RWPE2 (cell line): ENCODE results near the gene LRP8.
"Not testable (repeated sequence)": the region's sequence is repeated elsewhere in the genome, so short reads cannot be mapped to it uniquely, and the experiment has no call there.

Experiments
- ATAC-seq: fragments of 200-7000 bp; cut with Tn5 transposase; 3 replicates; pipeline ENCODE4 v1.9.1; 2021; ENCODE audit warnings: low read depth
- DNase-seq: peaks from one replicate; pipeline ENCODE4 v3.0.0-alpha.2; 2020; ENCODE audit warnings: low spot score
- H3K27ac ChIP-seq: fragments of 450-650 bp; 2 replicates; pipeline ENCODE4 v1.5.1; 2017; ENCODE audit warnings: mild to moderate bottlenecking; ENCODE audit not compliant: poor library complexity, severe bottlenecking
- H3K27me3 ChIP-seq: fragments of 250-450 bp; sonication (Bioruptor Pico); 2 replicates; pipeline ENCODE4 v1.5.1; 2021; ENCODE audit warnings: mild to moderate bottlenecking, moderate library complexity; ENCODE audit not compliant: insufficient read depth, poor library complexity, severe bottlenecking
- H3K36me3 ChIP-seq: fragments of 250-450 bp; sonication (Bioruptor Pico); 2 replicates; pipeline ENCODE4 v1.5.1; 2020; ENCODE audit warnings: low read depth, mild to moderate bottlenecking, moderate library complexity
- H3K4me1 ChIP-seq: fragments of 250-450 bp; sonication (Bioruptor Pico); 2 replicates; pipeline ENCODE4 v1.5.1; 2021; ENCODE audit warnings: mild to moderate bottlenecking, moderate library complexity; ENCODE audit not compliant: insufficient read depth, poor library complexity, severe bottlenecking
- H3K4me3 ChIP-seq: fragments of 250-450 bp; sonication (Bioruptor Pico); 2 replicates; pipeline ENCODE4 v1.5.1; 2021; ENCODE audit warnings: mild to moderate bottlenecking, moderate library complexity; ENCODE audit not compliant: severe bottlenecking
- H3K9me3 ChIP-seq: fragments of 250-450 bp; sonication (Bioruptor Pico); 2 replicates; pipeline ENCODE4 v1.5.1; 2021; ENCODE audit warnings: mild to moderate bottlenecking, moderate library complexity; ENCODE audit not compliant: severe bottlenecking
- TF ChIP-seq, protein P1 (sequence below): fragments of 450-650 bp; IDR thresholded peaks from one replicate; pipeline ENCODE4 v1.5.1; 2017; ENCODE audit warnings: mild to moderate bottlenecking, moderate library complexity; ENCODE audit not compliant: poor library complexity, severe bottlenecking

LRP8 gene

DNA sequence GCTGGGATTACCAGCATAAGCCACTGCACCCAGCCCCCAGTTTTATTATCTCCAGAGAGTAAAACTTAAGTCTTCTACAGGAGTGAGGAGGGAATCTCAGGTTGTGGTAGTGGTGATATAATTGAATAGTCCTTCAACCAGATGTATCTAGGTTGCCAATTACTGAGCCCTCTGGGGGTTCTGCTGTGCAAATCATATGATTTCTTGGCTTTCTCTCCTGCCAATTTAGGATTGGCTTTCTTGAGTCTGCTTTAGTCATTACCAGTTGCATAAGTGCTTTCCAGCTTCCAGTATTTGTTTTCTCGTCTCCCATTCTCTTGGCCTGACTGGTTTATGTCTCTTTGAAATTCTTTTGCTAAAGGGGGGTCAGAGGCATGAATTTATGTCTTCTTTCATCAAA lies 120.1 kb downstream of the LRP8 start:
- Histone ChIP-seq H3K4me3 (no peak overlapping the region), H3K27me3 (no peaks in the 10 kb centered on the region), H3K36me3 (peaks cover 64% of the 10 kb centered on the region), H3K27ac (no peak overlapping the region), H3K4me1 (no peaks in the 10 kb centered on the region), H3K9me3 (no peaks in the 10 kb centered on the region)
- DNase-seq, result no peak
- TF ChIP-seq, protein P1, sequence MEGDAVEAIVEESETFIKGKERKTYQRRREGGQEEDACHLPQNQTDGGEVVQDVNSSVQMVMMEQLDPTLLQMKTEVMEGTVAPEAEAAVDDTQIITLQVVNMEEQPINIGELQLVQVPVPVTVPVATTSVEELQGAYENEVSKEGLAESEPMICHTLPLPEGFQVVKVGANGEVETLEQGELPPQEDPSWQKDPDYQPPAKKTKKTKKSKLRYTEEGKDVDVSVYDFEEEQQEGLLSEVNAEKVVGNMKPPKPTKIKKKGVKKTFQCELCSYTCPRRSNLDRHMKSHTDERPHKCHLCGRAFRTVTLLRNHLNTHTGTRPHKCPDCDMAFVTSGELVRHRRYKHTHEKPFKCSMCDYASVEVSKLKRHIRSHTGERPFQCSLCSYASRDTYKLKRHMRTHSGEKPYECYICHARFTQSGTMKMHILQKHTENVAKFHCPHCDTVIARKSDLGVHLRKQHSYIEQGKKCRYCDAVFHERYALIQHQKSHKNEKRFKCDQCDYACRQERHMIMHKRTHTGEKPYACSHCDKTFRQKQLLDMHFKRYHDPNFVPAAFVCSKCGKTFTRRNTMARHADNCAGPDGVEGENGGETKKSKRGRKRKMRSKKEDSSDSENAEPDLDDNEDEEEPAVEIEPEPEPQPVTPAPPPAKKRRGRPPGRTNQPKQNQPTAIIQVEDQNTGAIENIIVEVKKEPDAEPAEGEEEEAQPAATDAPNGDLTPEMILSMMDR, result no peak
- no peak for ATAC-seq

DNA sequence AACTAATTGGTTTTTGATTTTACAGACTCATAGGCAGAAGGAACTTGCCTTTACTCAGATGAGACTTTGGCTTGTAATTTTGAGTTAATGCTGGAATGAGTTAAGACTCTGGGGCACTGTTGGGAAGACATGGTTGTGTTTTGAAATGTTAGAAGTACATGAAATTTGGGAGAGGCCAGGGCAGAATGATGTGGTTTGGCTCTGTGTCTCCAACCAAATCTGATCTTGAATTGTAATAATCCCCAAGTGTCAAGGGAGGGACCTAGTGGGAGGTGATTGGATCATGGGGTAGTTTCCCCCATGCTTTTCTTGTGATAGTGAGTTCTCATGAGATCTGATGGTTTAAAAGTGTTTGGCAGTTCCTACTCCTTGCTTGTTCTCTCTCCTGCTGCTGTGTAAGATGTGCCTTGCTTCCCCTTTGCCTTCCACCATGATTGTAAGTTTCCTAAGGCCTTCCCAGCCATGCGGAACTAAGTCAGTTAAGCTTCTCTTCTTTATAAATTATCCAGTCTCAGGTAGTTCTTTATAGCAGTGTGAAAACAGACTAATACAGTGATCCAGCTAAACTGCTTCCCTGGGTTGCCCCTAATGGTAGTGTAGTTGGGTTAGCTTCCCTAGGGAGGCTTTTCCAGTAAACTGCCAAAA lies 121.0 kb downstream of the LRP8 start:
- no peaks in the 10 kb centered on the region for H3K27me3 ChIP-seq
- H3K27ac ChIP-seq, result no peak overlapping the region
- no peaks in the 10 kb centered on the region for H3K4me1 ChIP-seq
- ATAC-seq (no peak), DNase-seq (no peak)
- no peaks in the 10 kb centered on the region for H3K9me3 ChIP-seq
- TF ChIP-seq, protein P1, result no peak
- H3K36me3 ChIP-seq, result peaks cover 66% of the 10 kb centered on the region
- H3K4me3 ChIP-seq, result no peak overlapping the region

- not testable (repeated sequence) for H3K4me3 ChIP-seq, H3K4me1 ChIP-seq, ATAC-seq, H3K27ac ChIP-seq, H3K27me3 ChIP-seq, H3K9me3 ChIP-seq, DNase-seq
- H3K36me3 ChIP-seq, result peaks cover 67% of the 10 kb centered on the region
Observed at GRCh38 chr1:53206083-53206685, 121.7 kb downstream of the LRP8 start.

DNA sequence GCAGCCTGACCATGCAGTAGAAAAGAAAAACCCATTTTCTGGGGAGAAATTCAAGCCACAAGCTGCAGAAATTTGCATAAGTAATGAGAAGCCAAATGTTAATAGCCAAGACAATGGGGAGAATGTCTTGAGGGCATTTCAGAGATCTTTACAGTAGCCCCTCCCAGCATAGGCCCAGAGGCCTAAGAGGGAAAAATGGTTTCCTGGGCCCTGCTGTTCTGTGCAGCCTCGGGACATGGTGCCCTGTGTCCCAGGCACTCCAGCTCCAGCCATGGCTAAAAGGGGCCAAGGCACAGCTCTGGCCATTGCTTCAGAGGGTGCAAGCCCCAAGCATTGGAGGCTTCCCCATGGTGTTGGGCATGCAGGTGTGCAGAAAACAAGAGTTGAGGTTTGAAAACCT lies 122.4 kb downstream of the LRP8 start:
- not testable (repeated sequence) for ATAC-seq, DNase-seq, H3K27me3 ChIP-seq, H3K27ac ChIP-seq, H3K9me3 ChIP-seq, H3K4me1 ChIP-seq, H3K4me3 ChIP-seq
- peaks cover 67% of the 10 kb centered on the region for H3K36me3 ChIP-seq

DNA sequence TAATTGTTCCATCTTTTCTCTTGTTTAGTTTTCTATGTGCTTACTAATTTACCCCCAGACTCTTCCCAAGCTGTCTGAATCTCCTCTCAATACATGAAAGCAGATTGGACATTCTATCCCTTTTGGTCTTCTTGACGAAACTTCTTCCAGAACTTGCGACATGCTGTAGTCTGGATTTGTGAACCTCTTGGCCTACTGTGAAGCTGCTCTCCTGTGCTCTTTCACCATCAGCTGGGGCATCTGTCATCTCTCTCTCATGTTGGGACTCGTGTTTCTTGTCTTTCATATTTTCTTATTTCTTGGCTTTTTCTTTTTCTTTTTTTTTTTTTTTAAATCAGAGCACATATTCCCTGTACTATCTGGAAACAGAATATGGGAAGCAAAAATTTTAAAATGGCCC lies 124.4 kb downstream of the LRP8 start:
- TF ChIP-seq, protein P1, result no peak
- Histone ChIP-seq H3K36me3 (peaks cover 54% of the 10 kb centered on the region), H3K9me3 (no peaks in the 10 kb centered on the region), H3K4me3 (no peak overlapping the region), H3K27ac (no peak overlapping the region), H3K4me1 (peaks cover 7% of the 10 kb centered on the region), H3K27me3 (no peaks in the 10 kb centered on the region)
- ATAC-seq, result no peak
- DNase-seq, result no peak

GRCh38 chr1:53198241-53198651 lies 129.6 kb downstream of the LRP8 start:
- TF ChIP-seq, protein P1, result no peak
- Histone ChIP-seq H3K27me3 (no peaks in the 10 kb centered on the region), H3K36me3 (peaks cover 18% of the 10 kb centered on the region), H3K4me3 (no peak overlapping the region), H3K9me3 (no peaks in the 10 kb centered on the region), H3K4me1 (peaks cover 19% of the 10 kb centered on the region), H3K27ac (peak overlapping the region; percentile 73)
- peak; percentile 11; the same call in 1 of the 3 replicates for ATAC-seq
- no peak for DNase-seq
